ENCODE measurements around the gene ZSCAN1. TPM values are rescaled to one million over a fixed set of nuclear protein-coding genes. Genes with fewer than 3 reads are reported as not detected.

The ZSCAN1 gene
- total RNA-seq, 1 experiment from 2014 or later: not detected

DNA sequence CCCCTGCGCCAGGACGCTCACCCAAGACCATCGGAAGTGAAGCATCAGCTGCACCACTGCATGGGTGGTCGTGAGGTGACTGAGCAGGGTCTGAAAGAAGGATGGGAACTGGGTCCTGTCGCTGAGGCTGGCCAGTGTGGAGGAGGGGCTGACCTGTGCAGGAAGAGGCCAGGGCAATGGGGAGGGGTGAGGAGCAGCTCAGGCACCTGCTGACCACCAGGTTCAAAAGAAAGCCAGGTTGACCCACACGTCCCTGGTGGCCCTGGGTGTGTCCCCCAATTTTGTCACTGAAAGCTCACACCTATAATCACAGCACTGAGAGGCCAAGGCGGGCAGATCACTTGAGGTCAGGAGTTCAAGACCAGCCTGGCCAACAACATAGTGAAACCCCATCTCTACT is 13.7 kb upstream of the ZSCAN1 start:
- Mint-ChIP-seq H3K27ac (ENCODE audit: low read depth, unreplicated experiment) (no peak overlapping the region), H3K9me3 (ENCODE audit: unreplicated experiment) (peaks cover 8% of the 10 kb centered on the region), H3K4me1 (ENCODE audit: insufficient read depth, unreplicated experiment) (no peaks in the 10 kb centered on the region), H3K36me3 (ENCODE audit: insufficient read depth, unreplicated experiment) (no peaks in the 10 kb centered on the region), H3K27me3 (ENCODE audit: insufficient read depth, unreplicated experiment) (no peaks in the 10 kb centered on the region), H3K4me3 (ENCODE audit: unreplicated experiment) (no peak overlapping the region)
- BruUV-seq (replicated peaks): no TSS peak
- ChIA-PET CTCF (interaction anchor here (0.7 kb wide), 1 partner anchor 19 kb away, joined by 5 read pairs; no protein-coding TSS in a partner anchor), POLR2A (no interaction called here)
- DNase-seq (ENCODE audit: unreplicated experiment): no peak
- TF ChIP-seq, protein P1, sequence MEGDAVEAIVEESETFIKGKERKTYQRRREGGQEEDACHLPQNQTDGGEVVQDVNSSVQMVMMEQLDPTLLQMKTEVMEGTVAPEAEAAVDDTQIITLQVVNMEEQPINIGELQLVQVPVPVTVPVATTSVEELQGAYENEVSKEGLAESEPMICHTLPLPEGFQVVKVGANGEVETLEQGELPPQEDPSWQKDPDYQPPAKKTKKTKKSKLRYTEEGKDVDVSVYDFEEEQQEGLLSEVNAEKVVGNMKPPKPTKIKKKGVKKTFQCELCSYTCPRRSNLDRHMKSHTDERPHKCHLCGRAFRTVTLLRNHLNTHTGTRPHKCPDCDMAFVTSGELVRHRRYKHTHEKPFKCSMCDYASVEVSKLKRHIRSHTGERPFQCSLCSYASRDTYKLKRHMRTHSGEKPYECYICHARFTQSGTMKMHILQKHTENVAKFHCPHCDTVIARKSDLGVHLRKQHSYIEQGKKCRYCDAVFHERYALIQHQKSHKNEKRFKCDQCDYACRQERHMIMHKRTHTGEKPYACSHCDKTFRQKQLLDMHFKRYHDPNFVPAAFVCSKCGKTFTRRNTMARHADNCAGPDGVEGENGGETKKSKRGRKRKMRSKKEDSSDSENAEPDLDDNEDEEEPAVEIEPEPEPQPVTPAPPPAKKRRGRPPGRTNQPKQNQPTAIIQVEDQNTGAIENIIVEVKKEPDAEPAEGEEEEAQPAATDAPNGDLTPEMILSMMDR (IDR thresholded peaks at IDR 0.05; ENCODE audit: unreplicated experiment): no peak
- intact Hi-C loops (cut with micrococcal nuclease): no loop called here

DNA sequence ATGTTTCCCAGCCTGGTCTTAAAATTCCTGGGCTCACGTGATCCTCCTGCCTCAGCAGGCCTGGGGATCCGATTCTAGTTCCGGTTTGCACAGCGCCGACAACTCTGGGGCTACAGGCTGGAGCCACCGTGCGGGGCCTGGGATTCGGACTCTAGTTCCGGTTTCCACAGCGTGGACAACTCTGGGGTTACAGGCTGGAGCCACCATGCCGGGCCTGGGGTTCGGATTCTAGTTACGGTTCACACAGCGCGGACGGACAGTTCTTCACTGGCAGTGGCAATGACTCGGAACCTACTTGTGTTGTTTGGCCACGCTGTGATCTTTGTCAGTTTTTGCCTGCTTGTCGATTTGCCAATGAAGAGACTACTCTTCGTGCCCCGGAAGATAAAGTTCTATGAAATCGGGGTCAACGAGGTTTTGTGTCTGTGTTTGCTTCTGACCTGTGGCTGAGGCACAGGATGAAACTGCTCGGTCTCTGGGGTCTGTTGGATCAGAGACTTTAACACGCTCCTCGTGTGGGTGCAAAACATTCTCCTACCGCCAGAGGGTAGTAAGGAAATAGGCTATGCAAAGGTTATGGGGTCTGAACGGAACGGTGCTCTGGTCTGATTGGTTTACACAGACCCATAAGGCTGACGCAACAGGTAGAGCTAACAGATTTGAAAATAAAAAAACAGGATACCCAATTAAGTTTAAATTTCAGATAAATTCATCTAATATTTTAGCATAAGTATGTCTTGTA is 12.1 kb upstream of the ZSCAN1 start:
- POLR2A ChIA-PET: no interaction called here
- CTCF ChIA-PET: no interaction called here
- peaks cover 8% of the 10 kb centered on the region for H3K9me3 Mint-ChIP-seq (ENCODE audit: unreplicated experiment)
- TF ChIP-seq, protein P1 (IDR thresholded peaks at IDR 0.05; ENCODE audit: unreplicated experiment): no peak
- intact Hi-C loops (cut with micrococcal nuclease): no loop called here
- no peaks in the 10 kb centered on the region for H3K27me3 Mint-ChIP-seq (ENCODE audit: insufficient read depth, unreplicated experiment)
- H3K36me3 Mint-ChIP-seq (ENCODE audit: insufficient read depth, unreplicated experiment): no peaks in the 10 kb centered on the region
- BruUV-seq (replicated peaks): no TSS peak
- no peaks in the 10 kb centered on the region for H3K4me1 Mint-ChIP-seq (ENCODE audit: insufficient read depth, unreplicated experiment)
- H3K4me3 Mint-ChIP-seq (ENCODE audit: unreplicated experiment): no peak overlapping the region
- no peak for DNase-seq (ENCODE audit: unreplicated experiment)
- H3K27ac Mint-ChIP-seq (ENCODE audit: low read depth, unreplicated experiment): no peak overlapping the region

DNA sequence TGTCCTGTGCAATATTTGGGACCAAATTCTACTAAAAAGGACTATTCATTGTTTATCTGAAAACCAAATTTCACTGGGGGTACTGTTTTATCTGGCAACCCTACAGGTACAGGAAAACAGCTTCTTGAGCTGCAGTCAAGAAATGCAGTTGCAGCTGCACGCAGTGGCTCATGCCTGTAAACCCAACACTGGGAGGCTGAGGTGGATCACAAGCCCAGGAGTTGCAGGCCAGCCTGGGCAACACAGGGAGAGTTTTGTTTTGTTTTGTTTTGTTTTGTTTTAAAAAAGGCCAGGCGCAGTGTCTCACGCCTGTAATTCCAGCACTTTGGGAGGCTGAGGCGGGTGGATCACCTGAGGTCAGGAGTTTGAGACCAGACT is 11.6 kb upstream of the ZSCAN1 start:
- CTCF ChIA-PET: no interaction called here
- no peak for DNase-seq (ENCODE audit: unreplicated experiment)

DNA sequence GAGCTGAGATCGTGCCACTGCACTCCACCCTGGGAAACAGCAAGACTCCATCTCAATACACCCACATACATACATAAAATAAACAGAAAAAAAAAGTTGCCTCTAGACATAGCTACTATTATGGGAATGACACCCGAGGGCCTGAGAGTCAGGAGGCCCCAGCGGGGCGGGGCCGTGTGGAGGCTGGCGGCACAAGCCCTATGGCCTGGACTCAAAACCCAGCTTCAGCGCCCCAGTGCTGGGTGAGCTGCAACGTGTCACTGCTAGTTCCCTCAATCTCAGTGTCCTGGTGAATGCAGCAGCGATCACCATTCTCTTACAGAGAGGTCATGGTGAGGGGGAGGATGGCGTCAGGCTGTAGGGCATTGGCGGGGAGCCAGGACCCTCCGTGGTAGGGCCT is 9.2 kb upstream of the ZSCAN1 start:
- no TSS peak for BruUV-seq (replicated peaks)
- H3K9me3 Mint-ChIP-seq (ENCODE audit: unreplicated experiment): peaks cover 23% of the 10 kb centered on the region
- no peak overlapping the region for H3K4me3 Mint-ChIP-seq (ENCODE audit: unreplicated experiment)
- H3K4me1 Mint-ChIP-seq (ENCODE audit: insufficient read depth, unreplicated experiment): no peaks in the 10 kb centered on the region
- no peaks in the 10 kb centered on the region for H3K36me3 Mint-ChIP-seq (ENCODE audit: insufficient read depth, unreplicated experiment)
- intact Hi-C loops (cut with micrococcal nuclease): no loop called here
- TF ChIP-seq, protein P1 (IDR thresholded peaks at IDR 0.05; ENCODE audit: unreplicated experiment): no peak
- POLR2A ChIA-PET: no interaction called here
- H3K27me3 Mint-ChIP-seq (ENCODE audit: insufficient read depth, unreplicated experiment): no peaks in the 10 kb centered on the region
- DNase-seq (ENCODE audit: unreplicated experiment): no peak
- CTCF ChIA-PET: no interaction called here
- H3K27ac Mint-ChIP-seq (ENCODE audit: low read depth, unreplicated experiment): no peak overlapping the region

More for the DNA sequence above, 11.6 kb upstream of the ZSCAN1 start:
- BruUV-seq (replicated peaks): no TSS peak
- POLR2A ChIA-PET: no interaction called here
- intact Hi-C loops (cut with micrococcal nuclease): no loop called here
- no peaks in the 10 kb centered on the region for H3K36me3 Mint-ChIP-seq (ENCODE audit: insufficient read depth, unreplicated experiment)
- no peak overlapping the region for H3K4me3 Mint-ChIP-seq (ENCODE audit: unreplicated experiment)
- TF ChIP-seq, protein P1 (IDR thresholded peaks at IDR 0.05; ENCODE audit: unreplicated experiment): no peak
- H3K9me3 Mint-ChIP-seq (ENCODE audit: unreplicated experiment): peaks cover 8% of the 10 kb centered on the region
- no peaks in the 10 kb centered on the region for H3K27me3 Mint-ChIP-seq (ENCODE audit: insufficient read depth, unreplicated experiment)
- H3K4me1 Mint-ChIP-seq (ENCODE audit: insufficient read depth, unreplicated experiment): no peaks in the 10 kb centered on the region
- H3K27ac Mint-ChIP-seq (ENCODE audit: low read depth, unreplicated experiment): no peak overlapping the region

All from MCF 10A (cell line).